Astrocyte (in vitro differentiated cells and primary cell): Measurements from ENCODE around the gene CCNI2.

Experiments
- CTCF ChIP-seq: IDR thresholded peaks from 2 replicates; pipeline ENCODE4 v1.5.1; 2011; ENCODE audit warnings: low read depth, mild to moderate bottlenecking, inconsistent platforms, low read length, moderate library complexity; ENCODE audit not compliant: insufficient read depth
- EZH2 ChIP-seq: IDR thresholded peaks from 2 replicates; pipeline ENCODE4 v1.6.1; 2012; ENCODE audit warnings: mild to moderate bottlenecking, low read length, inconsistent platforms; ENCODE audit not compliant: insufficient read depth

- TF ChIP-seq CTCF (no peak), EZH2 (no peak)
Measured at GRCh38 chr5:132725745-132726144, 21.5 kb upstream of the CCNI2 start.
